IMR-90 (cell line): ENCODE measurements around the gene AKIRIN2. TPM values are rescaled to one million over a fixed set of nuclear protein-coding genes. Genes with fewer than 3 reads are reported as not detected.

Experiments
- ATAC-seq: fragments of 200-7000 bp; cut with Tn5 transposase; 2 replicates; pipeline ENCODE4 v1.9.1; 2020; ENCODE audit warnings: low read depth, mild to moderate bottlenecking, moderate library complexity
- BruUV-seq: library from RNA; stranded (reverse); fragments of 400-500 nt; replicated peaks from 2 replicates; lab custom pipeline; 2021; lab: Mats Ljungman, UMichigan
- CTCF ChIA-PET: fragments of 300-600 bp; formaldehyde crosslinking; extraction: SDS; loops from one replicate; lab custom pipeline; 2021; ENCODE audit warnings: antibody characterized with exemption; lab: Yijun Ruan, JAX
- POLR2A ChIA-PET: fragments of 300-600 bp; sonication (Branson Sonifier 250); formaldehyde crosslinking; loops from one replicate; lab custom pipeline; 2022; ENCODE audit warnings: antibody characterized with exemption; ENCODE audit not compliant: unreplicated experiment; lab: Charles Lee
- DNase-seq: peaks from one replicate; pipeline ENCODE4 v3.0.0; 2013
- H2AFZ ChIP-seq: replicated peaks from 2 replicates; pipeline ENCODE3; 2013; ENCODE audit warnings: low read length, mild to moderate bottlenecking; ENCODE audit not compliant: poor library complexity
- H2AK5ac ChIP-seq: 2 replicates; pipeline ENCODE4 v1.6.1; 2013; ENCODE audit warnings: low read depth, low read length, inconsistent platforms
- H2AK9ac ChIP-seq: replicated peaks from 2 replicates; pipeline ENCODE3; 2013; ENCODE audit warnings: mild to moderate bottlenecking, low read depth, low read length, moderate library complexity; ENCODE audit not compliant: poor library complexity
- H2BK120ac ChIP-seq: 2 replicates; pipeline ENCODE4 v1.6.1; 2013; ENCODE audit warnings: low read depth, low read length, inconsistent platforms
- H2BK15ac ChIP-seq: 3 replicates; pipeline ENCODE4 v1.6.1; 2013; ENCODE audit warnings: low read depth, low read length, inconsistent platforms
- H2BK20ac ChIP-seq: 2 replicates; pipeline ENCODE4 v1.6.1; 2013; ENCODE audit warnings: low read depth, mild to moderate bottlenecking, inconsistent platforms, low read length, moderate library complexity
- H2BK5ac ChIP-seq: 2 replicates; pipeline ENCODE4 v1.6.1; 2013; ENCODE audit warnings: mild to moderate bottlenecking, low read depth, low read length, inconsistent platforms; ENCODE audit not compliant: poor library complexity, severe bottlenecking
- H3K14ac ChIP-seq: replicated peaks from 2 replicates; pipeline ENCODE4 v1.6.1; 2013; ENCODE audit warnings: low read depth, low read length, inconsistent platforms
- H3K18ac ChIP-seq: 2 replicates; pipeline ENCODE4 v1.6.1; 2013; ENCODE audit warnings: low read depth, low read length, control low read depth
- H3K23ac ChIP-seq: 2 replicates; pipeline ENCODE4 v1.6.1; 2013; ENCODE audit warnings: low read depth, low read length, inconsistent platforms
- H3K27ac ChIP-seq: 2 replicates; pipeline ENCODE4 v1.5.1; 2013; ENCODE audit warnings: mild to moderate bottlenecking, control low read depth, low read length; ENCODE audit not compliant: insufficient read depth
- H3K27me3 ChIP-seq: 2 replicates; pipeline ENCODE4 v1.6.1; 2013; ENCODE audit warnings: low read length; ENCODE audit not compliant: control insufficient read depth, insufficient read depth
- H3K36me3 ChIP-seq: 2 replicates; pipeline ENCODE4 v1.6.1; 2013; ENCODE audit warnings: low read length, mixed read lengths; ENCODE audit not compliant: control insufficient read depth, insufficient read depth
- H3K4ac ChIP-seq: 2 replicates; pipeline ENCODE4 v1.6.1; 2013; ENCODE audit warnings: low read depth, low read length, inconsistent platforms
- H3K4me1 ChIP-seq: 2 replicates; pipeline ENCODE4 v1.6.1; 2013; ENCODE audit warnings: low read length, mixed read lengths; ENCODE audit not compliant: control insufficient read depth, insufficient read depth
- H3K4me2 ChIP-seq: 2 replicates; pipeline ENCODE4 v1.6.1; 2013; ENCODE audit warnings: low read depth, mild to moderate bottlenecking, control low read depth, low read length, moderate library complexity
- H3K4me3 ChIP-seq: 2 replicates; pipeline ENCODE4 v1.5.1; 2013; ENCODE audit warnings: low read depth, mild to moderate bottlenecking, control low read depth, low read length, moderate library complexity; ENCODE audit not compliant: insufficient read depth
- H3K56ac ChIP-seq: 2 replicates; pipeline ENCODE4 v1.6.1; 2013; ENCODE audit warnings: low read length, inconsistent platforms; ENCODE audit not compliant: insufficient read depth; ENCODE audit errors: extremely low read depth
- H3K79me1 ChIP-seq, 2 experiments: 2 replicates each; pipeline ENCODE4 v1.6.1; 2013; ENCODE audit warnings: low read length in 2 of 2, inconsistent platforms in 1 of 2, low read depth in 1 of 2
- H3K9ac ChIP-seq: 2 replicates; pipeline ENCODE4 v1.6.1; 2013; ENCODE audit warnings: low read depth, low read length, control low read depth
- H3K9me1 ChIP-seq: 2 replicates; pipeline ENCODE4 v1.6.1; 2013; ENCODE audit warnings: low read length, inconsistent platforms; ENCODE audit not compliant: insufficient read depth
- H3K9me3 ChIP-seq: 2 replicates; pipeline ENCODE4 v1.6.1; 2013; ENCODE audit warnings: low read length; ENCODE audit not compliant: control insufficient read depth, insufficient read depth
- H4K20me1 ChIP-seq: 2 replicates; pipeline ENCODE4 v1.6.1; 2013; ENCODE audit warnings: low read length, inconsistent platforms; ENCODE audit not compliant: insufficient read depth
- H4K5ac ChIP-seq: 2 replicates; pipeline ENCODE4 v1.6.1; 2013; ENCODE audit warnings: mild to moderate bottlenecking, low read depth, low read length, control low read depth
- H4K8ac ChIP-seq, 2 experiments: 2 replicates each; pipeline ENCODE4 v1.6.1; 2013; ENCODE audit warnings: low read depth in 2 of 2, low read length in 2 of 2, control low read depth in 1 of 2, inconsistent platforms in 1 of 2
- H4K91ac ChIP-seq: 2 replicates; pipeline ENCODE4 v1.6.1; 2013; ENCODE audit warnings: low read depth, low read length, inconsistent platforms; ENCODE audit not compliant: insufficient read depth
- CEBPB ChIP-seq: IDR thresholded peaks from 2 replicates; pipeline ENCODE4 v1.6.1; 2012; ENCODE audit warnings: low read depth, low read length, improper control_type of control experiment
- POLR2A ChIP-seq: IDR thresholded peaks from 2 replicates; pipeline ENCODE4 v1.6.1; 2012; ENCODE audit warnings: mild to moderate bottlenecking, low read depth, low read length
- RCOR1 ChIP-seq: IDR thresholded peaks from 2 replicates; pipeline ENCODE4 v1.6.1; 2012; ENCODE audit warnings: mild to moderate bottlenecking, low read length, improper control_type of control experiment; ENCODE audit not compliant: insufficient replicate concordance
- WGBS, 2 experiments: methylation state at CpG; one replicate each; pipeline versions ENCODE4 v1.1.5 to v1.1.7; 2013; ENCODE audit warnings: missing lambda C conversion rate in 2 of 2; ENCODE audit not compliant: insufficient read length in 1 of 2; ENCODE audit errors: extremely low coverage in 2 of 2; 5-methylcytosine and 5-hydroxymethylcytosine counted together
- dilution Hi-C: fragments of 300-500 bp; cut with HindIII; formaldehyde crosslinking; loops from one replicate; pipeline ENCODE4 v1.14.3; 2018; ENCODE audit warnings: low sequenced_read_pairs; ENCODE audit not compliant: unreplicated experiment
- in situ Hi-C: fragments of 300-500 bp; cut with MboI; formaldehyde crosslinking; loops from 3 replicates; pipeline ENCODE4 v1.14.3; 2019; ENCODE audit warnings: low sequenced_read_pairs, inconsistent platforms, mixed read lengths
- intact Hi-C: fragments of 100-400 bp; cut with micrococcal nuclease; formaldehyde crosslinking; loops from 2 replicates; pipeline ENCODE4 v1.10.0; 2022
- polyA plus RNA-seq, 3 experiments: library from polyadenylated mRNA; depleted of rRNA; stranded (reverse); fragments of >200 nt; gene quantifications; 2 replicates each; pipeline ENCODE4 v1.2.3, GENCODE V29; 2012; ENCODE audit warnings: low replicate concordance in 1 of 3
- total RNA-seq: library from RNA; depleted of rRNA; stranded (reverse); fragments of >200 nt; gene quantifications from 2 replicates; pipeline ENCODE4 v1.2.3, GENCODE V29; 2012

The AKIRIN2 gene
- total and polyA plus RNA-seq, 2 of the 4 experiments (the other 2 are of a cell fraction), result 7.9 to 26.6 TPM

- H2BK15ac ChIP-seq, result no peak overlapping the region
- H3K36me3 ChIP-seq, result no peaks in the 10 kb centered on the region
- H2BK20ac ChIP-seq, result no peak overlapping the region
- no peak overlapping the region for H3K18ac ChIP-seq
- H3K4ac ChIP-seq, result no peak overlapping the region
- H3K4me1 ChIP-seq, result no peaks in the 10 kb centered on the region
- H2AK9ac ChIP-seq, result no peak overlapping the region
- DNase-seq (no peak), ATAC-seq (no peak)
- H4K5ac ChIP-seq, result no peak overlapping the region
- TF ChIP-seq RCOR1, result no peak
- TF ChIP-seq CEBPB, result no peak
- no peak for TF ChIP-seq POLR2A
- no peaks in the 10 kb centered on the region for H4K20me1 ChIP-seq
- no peak overlapping the region for H2BK5ac ChIP-seq
- no peak overlapping the region for H3K9ac ChIP-seq
- no peaks in the 10 kb centered on the region for H3K27me3 ChIP-seq
- H2AK5ac ChIP-seq, result no peak overlapping the region
- in situ Hi-C loops, result no loop called here
- no peak overlapping the region for H2BK120ac ChIP-seq
- no peak overlapping the region for H3K4me2 ChIP-seq
- no peaks in the 10 kb centered on the region for H3K79me1 ChIP-seq
- no peak overlapping the region for H4K8ac ChIP-seq
- no peaks in the 10 kb centered on the region for H3K9me3 ChIP-seq
- intact Hi-C loops, result no loop called here
- H3K9me1 ChIP-seq, result no peaks in the 10 kb centered on the region
- WGBS, 2 experiments, result no CpG with 5 or more reads among the region's 1 CpG
- no peak overlapping the region for H4K91ac ChIP-seq
- ChIA-PET CTCF (no interaction called here), POLR2A (no interaction called here)
- no TSS peak for BruUV-seq
- H3K4me3 ChIP-seq, result no peak overlapping the region
- H3K23ac ChIP-seq, result no peak overlapping the region
- dilution Hi-C loops, result no loop called here
- no peak overlapping the region for H3K14ac ChIP-seq
- H2AFZ ChIP-seq, result no peak overlapping the region
- no peak overlapping the region for H3K56ac ChIP-seq
- H3K27ac ChIP-seq, result no peak overlapping the region
Measured at GRCh38 chr6:87747646-87748045, 45.6 kb upstream of the AKIRIN2 start.
